SU-DHL-6 (cell line): ENCODE measurements around the gene SHTN1.

Experiments used
- EZH2phosphoT487 ChIP-seq: fragments of 200-600 bp; sonication (generic), shearing (Covaris generic); conservative IDR thresholded peaks from 2 replicates; pipeline ENCODE4 v1.6.1; 2018; ENCODE audit warnings: mild to moderate bottlenecking, antibody characterized with exemption, low read length, moderate library complexity, mixed read lengths
- TF ChIP-seq, protein P1 (sequence below): fragments of 200-600 bp; sonication (generic); IDR thresholded peaks from one replicate; pipeline ENCODE4 v1.5.1; 2017; ENCODE audit warnings: antibody characterized with exemption, mild to moderate bottlenecking, low read length, moderate library complexity; ENCODE audit not compliant: insufficient read depth, poor library complexity, severe bottlenecking

DNA sequence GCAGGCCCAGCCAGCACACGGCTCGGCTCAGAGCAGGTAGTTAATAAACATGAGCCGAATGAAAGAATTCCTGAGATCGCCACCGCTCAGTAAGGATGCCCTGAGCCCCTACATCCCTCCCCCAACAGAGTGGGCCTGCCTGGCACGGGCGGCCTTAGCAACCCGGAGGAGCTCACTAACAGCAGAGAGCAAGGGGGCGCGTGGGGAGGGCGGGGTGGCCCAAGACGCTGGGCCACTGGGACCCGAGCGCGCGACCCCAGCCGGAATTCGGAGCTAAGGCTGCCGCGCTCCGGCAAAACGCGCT, 156.1 kb downstream of the SHTN1 start:
- TF ChIP-seq, protein P1, sequence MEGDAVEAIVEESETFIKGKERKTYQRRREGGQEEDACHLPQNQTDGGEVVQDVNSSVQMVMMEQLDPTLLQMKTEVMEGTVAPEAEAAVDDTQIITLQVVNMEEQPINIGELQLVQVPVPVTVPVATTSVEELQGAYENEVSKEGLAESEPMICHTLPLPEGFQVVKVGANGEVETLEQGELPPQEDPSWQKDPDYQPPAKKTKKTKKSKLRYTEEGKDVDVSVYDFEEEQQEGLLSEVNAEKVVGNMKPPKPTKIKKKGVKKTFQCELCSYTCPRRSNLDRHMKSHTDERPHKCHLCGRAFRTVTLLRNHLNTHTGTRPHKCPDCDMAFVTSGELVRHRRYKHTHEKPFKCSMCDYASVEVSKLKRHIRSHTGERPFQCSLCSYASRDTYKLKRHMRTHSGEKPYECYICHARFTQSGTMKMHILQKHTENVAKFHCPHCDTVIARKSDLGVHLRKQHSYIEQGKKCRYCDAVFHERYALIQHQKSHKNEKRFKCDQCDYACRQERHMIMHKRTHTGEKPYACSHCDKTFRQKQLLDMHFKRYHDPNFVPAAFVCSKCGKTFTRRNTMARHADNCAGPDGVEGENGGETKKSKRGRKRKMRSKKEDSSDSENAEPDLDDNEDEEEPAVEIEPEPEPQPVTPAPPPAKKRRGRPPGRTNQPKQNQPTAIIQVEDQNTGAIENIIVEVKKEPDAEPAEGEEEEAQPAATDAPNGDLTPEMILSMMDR = no peak
- TF ChIP-seq EZH2phosphoT487 = no peak
